Smooth muscle cell (in vitro differentiated cells): ENCODE data around the gene CPEB2. TPM values are rescaled to one million over a fixed set of nuclear protein-coding genes. Genes with fewer than 3 reads are reported as not detected.

Experiments
- DNase-seq: peaks from one replicate; lab custom pipeline; 2025; ENCODE audit not compliant: unreplicated experiment; lab: John Stamatoyannopoulos, UW
- H2AFZ ChIP-seq: fragments of 200-600 bp; sonication (generic); 2 replicates; pipeline ENCODE4 v1.6.0; 2016; ENCODE audit warnings: antibody characterized with exemption, low read depth, mild to moderate bottlenecking
- H3F3A ChIP-seq: fragments of 200-600 bp; sonication (generic); 2 replicates; pipeline ENCODE4 v1.6.0; 2017; ENCODE audit warnings: antibody characterized with exemption, low read depth
- H3K27ac ChIP-seq: fragments of 200-600 bp; sonication (generic); 2 replicates; pipeline ENCODE4 v1.5.1; 2016; ENCODE audit warnings: low read depth, mild to moderate bottlenecking
- H3K27me3 ChIP-seq: fragments of 200-600 bp; sonication (generic); 2 replicates; pipeline ENCODE4 v1.6.1; 2016; ENCODE audit warnings: low read depth, mild to moderate bottlenecking
- H3K36me3 ChIP-seq: fragments of 200-600 bp; sonication (generic); 2 replicates; pipeline ENCODE4 v1.5.1; 2016; ENCODE audit warnings: low read depth
- H3K4me1 ChIP-seq: fragments of 200-600 bp; sonication (generic); 2 replicates; pipeline ENCODE4 v1.5.1; 2016; ENCODE audit warnings: low read depth
- H3K4me2 ChIP-seq: fragments of 200-600 bp; sonication (generic); 2 replicates; pipeline ENCODE4 v1.6.0; 2016; ENCODE audit warnings: mild to moderate bottlenecking
- H3K4me3 ChIP-seq: fragments of 200-600 bp; sonication (generic); 2 replicates; pipeline ENCODE4 v1.5.1; 2016; ENCODE audit warnings: mild to moderate bottlenecking
- H3K79me2 ChIP-seq: fragments of 200-600 bp; sonication (generic); 2 replicates; pipeline ENCODE4 v1.6.0; 2016; ENCODE audit warnings: low read depth, mild to moderate bottlenecking
- H3K9ac ChIP-seq: fragments of 200-600 bp; sonication (generic); 2 replicates; pipeline ENCODE4 v1.6.0; 2016; ENCODE audit warnings: low read depth
- H3K9me3 ChIP-seq: fragments of 200-600 bp; sonication (generic); replicated peaks from 2 replicates; pipeline ENCODE4 v1.5.1; 2016; ENCODE audit warnings: low read depth
- H4K20me1 ChIP-seq: fragments of 200-600 bp; sonication (generic); 2 replicates; pipeline ENCODE4 v1.6.0; 2016; ENCODE audit warnings: low read depth
- CTCF ChIP-seq: fragments of 200-600 bp; sonication (generic); IDR thresholded peaks from 2 replicates; pipeline ENCODE4 v1.5.1; 2017; ENCODE audit warnings: borderline replicate concordance, mild to moderate bottlenecking, antibody characterized with exemption; ENCODE audit not compliant: insufficient read depth, poor library complexity, severe bottlenecking
- WGBS: methylation state at CpG from one replicate; pipeline ENCODE4 v1.1.7; 2016; ENCODE audit warnings: low lambda C conversion rate; 5-methylcytosine and 5-hydroxymethylcytosine counted together
- polyA plus RNA-seq: library from polyadenylated mRNA; unstranded; fragments of >200 nt; fragmentation: Nextera tagmentation; extraction: Ambion mirVana; gene quantifications from 2 replicates; pipeline ENCODE4 v1.2.1, GENCODE V29; 2016
- total RNA-seq: library from RNA; depleted of rRNA; stranded (reverse); fragments of >200 nt; gene quantifications from 2 replicates; pipeline ENCODE4 v1.2.3, GENCODE V29; 2014

Gene CPEB2
- total and polyA plus RNA-seq, 2 experiments from 2014 or later: 5.8 to 35.4 TPM

DNA sequence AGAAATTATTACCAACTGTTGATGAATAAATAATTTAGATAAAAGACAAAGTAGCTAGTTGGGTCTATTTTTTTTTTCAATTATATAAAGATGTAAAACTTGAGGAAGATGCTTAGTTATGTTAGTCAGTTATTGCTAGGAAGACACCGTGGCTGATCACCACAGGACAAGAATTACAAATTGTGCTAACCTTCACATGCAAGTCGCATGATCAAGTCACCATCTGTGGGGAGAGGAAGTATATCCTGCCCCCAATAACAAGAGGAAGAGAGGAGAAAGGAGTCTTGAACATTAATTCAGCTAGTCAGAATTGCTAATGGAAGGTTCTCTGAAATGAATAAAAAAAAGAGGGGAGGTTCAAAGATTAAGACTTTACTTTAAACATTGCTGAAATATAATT is 52.3 kb downstream of the CPEB2 start:
- Histone ChIP-seq H3F3A (no peaks in the 10 kb centered on the region), H3K4me2 (no peak overlapping the region), H3K4me3 (no peak overlapping the region), H3K79me2 (peaks cover 8% of the 10 kb centered on the region), H2AFZ (no peak overlapping the region), H3K4me1 (no peaks in the 10 kb centered on the region), H3K36me3 (peaks cover 40% of the 10 kb centered on the region), H3K27ac (no peak overlapping the region), H3K9me3 (no peaks in the 10 kb centered on the region), H3K27me3 (no peaks in the 10 kb centered on the region), H4K20me1 (peaks cover 37% of the 10 kb centered on the region), H3K9ac (no peak overlapping the region)
- WGBS: 98% methylated on average over 2 of the region's 2 CpGs
- DNase-seq: no peak
- no peak for TF ChIP-seq CTCF

GRCh38 chr4:15060213-15060612 is 57.9 kb downstream of the CPEB2 start:
- Histone ChIP-seq H3K27ac (no peak overlapping the region), H3K4me3 (no peak overlapping the region), H3K36me3 (peaks cover 39% of the 10 kb centered on the region), H2AFZ (no peak overlapping the region), H3K4me2 (no peak overlapping the region), H3K79me2 (no peaks in the 10 kb centered on the region), H3K4me1 (no peaks in the 10 kb centered on the region), H3K27me3 (no peaks in the 10 kb centered on the region), H3K9ac (no peak overlapping the region), H3F3A (no peaks in the 10 kb centered on the region), H4K20me1 (peaks cover 23% of the 10 kb centered on the region), H3K9me3 (no peaks in the 10 kb centered on the region)
- TF ChIP-seq CTCF: no peak
- DNase-seq: no peak
- WGBS: 95% methylated on average over 2 of the region's 2 CpGs

DNA sequence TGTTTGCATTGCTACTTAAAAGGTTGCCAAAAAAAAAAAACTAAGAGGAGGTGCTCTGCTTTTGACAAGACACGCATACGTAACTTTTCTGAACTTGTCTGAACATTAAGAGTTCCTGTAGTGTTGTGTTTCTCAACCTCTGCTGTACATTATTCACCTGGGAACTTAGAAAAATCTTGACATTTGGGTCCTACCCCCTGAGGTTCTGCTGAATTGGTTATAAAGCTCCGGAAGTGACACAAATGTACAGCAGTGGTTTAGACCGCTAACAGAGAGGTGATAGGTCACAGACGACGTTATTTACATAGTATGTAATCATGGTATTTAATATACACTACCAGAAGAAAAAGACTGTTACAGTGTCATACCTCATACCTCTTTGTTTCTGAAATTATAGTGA is 61.1 kb downstream of the CPEB2 start:
- no peaks in the 10 kb centered on the region for H3K4me1 ChIP-seq

More for the DNA sequence above, 61.1 kb downstream of the CPEB2 start:
- Histone ChIP-seq H3K27ac (no peak overlapping the region), H2AFZ (no peak overlapping the region), H3K9me3 (no peaks in the 10 kb centered on the region), H3K4me3 (no peak overlapping the region), H4K20me1 (no peaks in the 10 kb centered on the region), H3K79me2 (no peaks in the 10 kb centered on the region), H3K9ac (no peak overlapping the region), H3K36me3 (peaks cover 37% of the 10 kb centered on the region), H3F3A (no peaks in the 10 kb centered on the region), H3K4me2 (no peak overlapping the region), H3K27me3 (no peaks in the 10 kb centered on the region)
- no peak for DNase-seq
- 97% methylated on average over 6 of the region's 6 CpGs for WGBS
- no peak for TF ChIP-seq CTCF
